ENCODE results near the gene NHLRC2.
A peak's percentile ranks its signal among the peaks of the same experiment; 100 is the strongest.

Gene NHLRC2

GRCh38 chr10:113945075-113945686 lies 90.7 kb downstream of the NHLRC2 start:
- no peak for DNase-seq

GRCh38 chr10:113945687-113946085 lies 91.2 kb downstream of the NHLRC2 start:
- no peak for DNase-seq

- no peak for DNase-seq
Observed at GRCh38 chr10:113947184-113948041, 93.0 kb downstream of the NHLRC2 start.

GRCh38 chr10:113948048-113948447 lies 93.6 kb downstream of the NHLRC2 start:
- DNase-seq, result no peak

GRCh38 chr10:113950268-113950667 lies 95.8 kb downstream of the NHLRC2 start:
- DNase-seq, result no peak

- DNase-seq, result no peak
Observed at GRCh38 chr10:113953505-113954272, 99.2 kb downstream of the NHLRC2 start.

GRCh38 chr10:113954409-113954808 lies 99.9 kb downstream of the NHLRC2 start:
- DNase-seq, result no peak

DNA sequence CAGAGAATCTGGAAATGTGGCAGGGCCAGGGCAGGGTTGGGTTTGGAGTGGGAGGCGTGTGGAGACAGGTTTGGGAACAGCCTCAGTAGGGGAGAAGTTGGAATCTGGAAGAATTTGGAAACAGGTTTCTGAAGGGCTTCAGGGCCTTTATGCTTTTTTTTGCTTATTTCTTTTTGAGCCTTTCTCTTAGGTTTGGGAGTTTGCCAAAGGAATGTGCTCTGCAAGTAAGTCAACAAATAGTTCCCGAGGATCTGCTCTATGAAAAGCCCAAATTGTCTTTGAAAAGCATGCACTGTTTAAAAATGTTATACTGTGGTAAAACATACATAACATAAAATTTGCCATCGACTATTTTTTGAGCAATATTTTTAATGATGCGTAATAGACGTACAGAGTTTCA lies 102.6 kb downstream of the NHLRC2 start:
- DNase-seq, result no peak

DNA sequence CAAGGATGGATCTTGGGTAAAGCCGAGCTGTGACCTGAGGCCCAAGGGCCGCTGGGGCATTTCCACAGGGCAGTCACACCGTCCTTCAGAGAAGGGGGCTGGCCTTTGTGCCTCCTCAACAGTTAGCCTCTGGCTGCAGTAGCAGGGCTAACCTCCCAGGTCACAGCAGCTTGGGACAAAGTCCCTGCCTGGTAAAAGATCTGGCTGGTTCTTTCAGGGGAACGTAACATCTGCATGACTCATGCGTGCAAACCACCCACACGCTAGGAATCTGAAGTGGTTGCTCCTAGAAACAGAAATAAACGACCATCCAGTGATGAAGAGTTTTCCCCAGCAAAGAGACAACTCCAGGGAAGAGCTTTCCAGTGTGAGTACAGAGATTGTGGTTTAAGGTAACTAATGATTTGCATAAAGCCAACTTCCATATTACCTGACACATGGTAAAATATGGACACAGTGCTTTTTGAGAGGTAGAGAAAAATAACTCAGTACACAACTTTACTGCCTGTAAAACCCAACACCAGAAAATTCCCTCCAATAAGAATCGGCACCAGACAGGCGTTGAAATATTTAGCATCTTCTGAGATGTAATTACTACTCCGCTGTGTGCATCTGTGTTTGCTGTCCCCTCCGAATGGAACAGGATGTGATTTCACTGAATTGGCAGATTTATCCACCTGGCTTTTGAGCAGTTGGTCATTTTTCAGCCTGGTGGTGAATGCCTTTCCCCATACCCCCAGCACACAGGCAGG lies 104.3 kb downstream of the NHLRC2 start:
- DNase-seq, result peak in 1 of 2 experiments; percentile 9

GRCh38 chr10:113959383-113959760 lies 104.9 kb downstream of the NHLRC2 start:
- no peak for DNase-seq

DNA sequence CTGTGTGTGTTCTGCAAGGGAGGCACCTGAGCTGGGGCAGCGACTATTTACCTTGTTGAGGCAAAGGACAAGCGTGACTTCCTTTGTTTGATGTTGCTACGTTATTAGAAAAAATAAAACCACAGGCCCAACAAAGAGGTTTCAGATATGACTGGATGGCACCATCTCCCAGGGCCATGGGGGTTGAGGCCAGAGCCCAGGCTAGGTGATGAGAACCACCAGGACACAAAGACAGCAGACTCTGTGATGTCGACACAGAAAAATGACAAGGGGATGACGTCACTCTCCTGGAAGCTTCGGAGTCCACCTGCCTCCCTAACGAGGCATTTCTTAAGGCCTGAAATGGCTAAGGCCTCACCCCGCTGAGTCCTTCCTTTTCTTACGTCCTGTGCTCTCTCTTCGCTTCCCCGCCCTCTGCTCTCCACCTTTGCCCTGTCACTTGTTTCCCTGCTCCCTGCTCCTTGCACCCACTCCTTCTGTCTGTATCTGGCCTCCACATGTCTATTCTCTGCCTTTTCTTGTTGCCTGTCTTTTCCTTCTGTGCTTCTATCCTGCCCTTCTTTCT lies 106.2 kb downstream of the NHLRC2 start:
- DNase-seq, result peak; percentile 5 to 6

- DNase-seq, result peak; percentile 41 to 47
Observed at GRCh38 chr10:113961182-113962031, 106.9 kb downstream of the NHLRC2 start.

GRCh38 chr10:113965077-113965476 lies 110.6 kb downstream of the NHLRC2 start:
- DNase-seq, result no peak

DNA sequence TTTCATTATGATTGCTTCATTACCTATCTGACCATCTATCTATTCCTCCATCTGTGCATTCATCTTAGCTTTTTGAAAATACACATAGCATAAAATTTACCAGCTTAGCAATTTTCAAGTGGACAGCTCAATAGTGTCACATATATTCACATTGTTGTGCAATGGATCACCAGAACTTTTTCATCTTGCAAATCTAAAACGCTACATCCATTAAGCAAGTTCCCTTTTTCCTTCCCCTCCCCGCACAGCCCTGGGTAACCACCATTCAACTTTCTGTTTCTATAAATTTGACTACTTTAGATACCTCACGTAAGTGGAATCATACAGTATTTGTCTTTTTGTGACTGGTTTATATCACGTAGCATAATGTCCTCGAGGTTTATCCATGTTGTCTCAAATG lies 111.2 kb downstream of the NHLRC2 start:
- no peak for DNase-seq
